ENCODE measurements around the gene CHST5. TPM values are rescaled to one million over a fixed set of nuclear protein-coding genes. Genes with fewer than 3 reads are reported as not detected.

The CHST5 gene
- total RNA-seq: under 1 TPM; 0.24 to 1.00 (median 0.63) TPM
- polyA plus RNA-seq: under 1 TPM in 1 of 2 donors, not detected in 1; 0.08 TPM
- long read RNA-seq, donor 1: 0 reads
- long read RNA-seq, donor 2: 0 reads
- long read RNA-seq, donor 3: 0 reads

DNA sequence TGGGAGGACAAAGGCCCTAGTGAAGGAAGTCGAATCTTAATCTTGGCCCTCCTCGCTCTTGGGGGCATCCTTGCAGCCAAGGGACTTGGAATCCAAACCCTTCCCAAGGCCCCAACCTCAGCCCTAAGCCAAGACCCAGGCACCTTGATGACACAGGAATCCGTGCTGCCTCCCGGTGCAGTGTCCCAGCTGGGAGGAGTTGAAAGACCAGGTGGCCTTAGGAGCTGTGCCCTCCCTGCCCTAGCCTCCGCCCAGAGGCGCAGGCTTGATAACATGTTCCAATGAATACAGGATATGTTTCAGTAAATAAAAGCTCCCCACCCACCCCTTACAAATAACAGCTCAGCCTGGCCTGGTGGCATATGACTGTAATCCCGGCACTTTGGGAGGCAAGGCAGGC is at the start of gene CHST5:
TSS of gene CHST5 (minus strand) at position 208 of the 400 bp plus-strand sequence. CDS start 5,724 bp downstream, outside the sequence.
- Histone ChIP-seq H3K4me3 (no peak within 1 kb of the TSS), H3K27ac (no peak within 1 kb of the TSS), H3K27me3 (no peaks in the 10 kb centered on the region), H3K9me3 (no peaks in the 10 kb centered on the region), H3K36me3 (no peaks in the 10 kb centered on the region), H3K4me1 (ENCODE audit: insufficient read depth) (no peaks in the 10 kb centered on the region)
- TF ChIP-seq POLR2A (IDR thresholded peaks at IDR 0.05) (no peak), EP300 (IDR thresholded peaks at IDR 0.05) (no peak), CTCF (IDR thresholded peaks at IDR 0.05) (no peak)
- intact Hi-C loops (cut with DNase I): no loop called here
- no peak for DNase-seq
- WGBS, 3 donors: 81 to 85% (median 82%) methylated on average over 7 of the region's 7 CpGs

GRCh38 chr16:75584108-75584507 is 48.2 kb upstream of the CHST5 start:
- H3K4me3 ChIP-seq: no peak overlapping the region
- no peaks in the 10 kb centered on the region for H3K27me3 ChIP-seq
- intact Hi-C loops (cut with DNase I): no loop called here
- TF ChIP-seq EP300 (IDR thresholded peaks at IDR 0.05): no peak
- TF ChIP-seq CTCF (IDR thresholded peaks at IDR 0.05): no peak
- TF ChIP-seq POLR2A (IDR thresholded peaks at IDR 0.05): no peak
- no peaks in the 10 kb centered on the region for H3K9me3 ChIP-seq
- no peak overlapping the region for H3K27ac ChIP-seq
- no peak for DNase-seq
- WGBS, 3 donors: 68 to 84% (median 79%) methylated on average over 3 of the region's 3 CpGs
- no peaks in the 10 kb centered on the region for H3K4me1 ChIP-seq (ENCODE audit: insufficient read depth)
- no peaks in the 10 kb centered on the region for H3K36me3 ChIP-seq

DNA sequence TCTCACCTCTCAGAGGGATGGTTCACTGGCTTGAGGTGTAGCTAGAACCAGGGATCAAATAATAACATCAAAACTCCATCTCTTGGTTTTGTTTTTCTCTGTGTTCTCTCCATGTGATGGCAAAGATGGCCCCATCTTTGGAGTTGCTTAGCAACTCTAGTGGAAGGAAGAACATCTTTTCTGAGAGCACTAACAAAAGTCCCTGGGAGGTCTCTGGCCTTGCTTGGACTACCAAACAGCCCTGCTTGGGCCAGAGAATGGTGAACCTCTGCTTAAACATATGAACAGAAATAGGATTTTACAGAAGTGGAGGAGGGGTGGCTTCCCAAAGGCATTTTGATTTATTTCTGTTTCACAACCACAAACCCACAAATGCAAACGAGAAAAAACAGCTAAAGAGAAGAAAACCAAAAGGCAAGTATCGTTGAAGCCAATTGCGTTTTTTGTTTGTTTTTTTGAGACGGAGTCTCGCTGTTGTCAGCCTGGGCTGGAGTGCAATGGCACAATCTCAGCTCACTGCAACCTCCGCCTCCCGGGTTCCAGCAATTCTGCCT is 43.5 kb upstream of the CHST5 start:
- H3K36me3 ChIP-seq: no peaks in the 10 kb centered on the region
- TF ChIP-seq EP300 (IDR thresholded peaks at IDR 0.05) (no peak), CTCF (IDR thresholded peaks at IDR 0.05) (no peak), POLR2A (IDR thresholded peaks at IDR 0.05) (no peak)
- H3K4me1 ChIP-seq (ENCODE audit: insufficient read depth): no peaks in the 10 kb centered on the region
- DNase-seq: no peak
- H3K27ac ChIP-seq: no peak overlapping the region
- no peaks in the 10 kb centered on the region for H3K9me3 ChIP-seq
- 84 to 86% (median 85%) methylated on average over 7 of the region's 7 CpGs for WGBS, 3 donors
- H3K27me3 ChIP-seq: no peaks in the 10 kb centered on the region
- H3K4me3 ChIP-seq: no peak overlapping the region
- intact Hi-C loops (cut with DNase I): no loop called here

GRCh38 chr16:75578725-75579124 is 42.8 kb upstream of the CHST5 start:
- H3K36me3 ChIP-seq: no peaks in the 10 kb centered on the region
- WGBS, 3 donors: 88 to 96% (median 90%) methylated on average over 2 of the region's 2 CpGs

More at GRCh38 chr16:75578725-75579124, 42.8 kb upstream of the CHST5 start:
- no peak for DNase-seq
- Histone ChIP-seq H3K27ac (no peak overlapping the region), H3K9me3 (no peaks in the 10 kb centered on the region), H3K27me3 (no peaks in the 10 kb centered on the region), H3K4me3 (no peak overlapping the region), H3K4me1 (ENCODE audit: insufficient read depth) (no peaks in the 10 kb centered on the region)
- TF ChIP-seq CTCF (IDR thresholded peaks at IDR 0.05) (no peak), EP300 (IDR thresholded peaks at IDR 0.05) (no peak), POLR2A (IDR thresholded peaks at IDR 0.05) (no peak)
- intact Hi-C loops (cut with DNase I): no loop called here
